ENCODE measurements around the gene GPR146. TPM values are rescaled to one million over a fixed set of nuclear protein-coding genes. Genes with fewer than 3 reads are reported as not detected.

The GPR146 gene
- total RNA-seq, 2 donors from 2014 or later: 13.4 to 18.6 TPM

DNA sequence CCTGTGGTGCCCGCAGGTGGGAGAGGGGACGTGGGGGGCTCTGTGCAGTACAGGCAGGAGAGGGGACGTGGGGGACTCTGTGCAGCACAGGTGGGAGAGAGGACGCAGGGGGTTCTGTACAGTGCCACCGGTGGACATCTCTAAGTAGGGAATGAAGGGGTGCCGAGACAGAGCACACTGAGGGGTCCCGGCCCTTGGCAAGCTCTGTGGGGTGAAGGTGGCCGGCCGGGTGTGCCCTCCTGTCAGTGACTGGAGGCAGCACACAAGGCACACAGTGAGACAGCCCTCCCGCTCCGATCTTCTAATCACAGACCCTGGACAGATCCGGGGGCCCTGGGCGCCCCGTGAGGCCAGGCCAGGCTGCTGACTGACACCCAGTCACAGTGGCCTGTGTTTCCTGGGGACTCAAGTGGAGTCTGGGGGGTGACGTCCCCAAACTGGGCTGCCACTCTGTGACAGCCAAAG lies 11.2 kb downstream of the GPR146 start:
- Histone ChIP-seq H3K4me3 (peak overlapping the region; percentile 32 to 41), H3K4me1 (peaks cover 0 to 72% of the 10 kb centered on the region in 2 donors), H3K36me3 (peaks cover 10% of the 10 kb centered on the region), H3K9me3 (no peaks in the 10 kb centered on the region), H3K27me3 (no peaks in the 10 kb centered on the region), H3K27ac (peak overlapping the region; percentile 65 to 69)
- DNase-seq (ENCODE audit: low spot score): no peak
- TF ChIP-seq, protein P1, sequence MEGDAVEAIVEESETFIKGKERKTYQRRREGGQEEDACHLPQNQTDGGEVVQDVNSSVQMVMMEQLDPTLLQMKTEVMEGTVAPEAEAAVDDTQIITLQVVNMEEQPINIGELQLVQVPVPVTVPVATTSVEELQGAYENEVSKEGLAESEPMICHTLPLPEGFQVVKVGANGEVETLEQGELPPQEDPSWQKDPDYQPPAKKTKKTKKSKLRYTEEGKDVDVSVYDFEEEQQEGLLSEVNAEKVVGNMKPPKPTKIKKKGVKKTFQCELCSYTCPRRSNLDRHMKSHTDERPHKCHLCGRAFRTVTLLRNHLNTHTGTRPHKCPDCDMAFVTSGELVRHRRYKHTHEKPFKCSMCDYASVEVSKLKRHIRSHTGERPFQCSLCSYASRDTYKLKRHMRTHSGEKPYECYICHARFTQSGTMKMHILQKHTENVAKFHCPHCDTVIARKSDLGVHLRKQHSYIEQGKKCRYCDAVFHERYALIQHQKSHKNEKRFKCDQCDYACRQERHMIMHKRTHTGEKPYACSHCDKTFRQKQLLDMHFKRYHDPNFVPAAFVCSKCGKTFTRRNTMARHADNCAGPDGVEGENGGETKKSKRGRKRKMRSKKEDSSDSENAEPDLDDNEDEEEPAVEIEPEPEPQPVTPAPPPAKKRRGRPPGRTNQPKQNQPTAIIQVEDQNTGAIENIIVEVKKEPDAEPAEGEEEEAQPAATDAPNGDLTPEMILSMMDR (IDR thresholded peaks at IDR 0.05): no peak

DNA sequence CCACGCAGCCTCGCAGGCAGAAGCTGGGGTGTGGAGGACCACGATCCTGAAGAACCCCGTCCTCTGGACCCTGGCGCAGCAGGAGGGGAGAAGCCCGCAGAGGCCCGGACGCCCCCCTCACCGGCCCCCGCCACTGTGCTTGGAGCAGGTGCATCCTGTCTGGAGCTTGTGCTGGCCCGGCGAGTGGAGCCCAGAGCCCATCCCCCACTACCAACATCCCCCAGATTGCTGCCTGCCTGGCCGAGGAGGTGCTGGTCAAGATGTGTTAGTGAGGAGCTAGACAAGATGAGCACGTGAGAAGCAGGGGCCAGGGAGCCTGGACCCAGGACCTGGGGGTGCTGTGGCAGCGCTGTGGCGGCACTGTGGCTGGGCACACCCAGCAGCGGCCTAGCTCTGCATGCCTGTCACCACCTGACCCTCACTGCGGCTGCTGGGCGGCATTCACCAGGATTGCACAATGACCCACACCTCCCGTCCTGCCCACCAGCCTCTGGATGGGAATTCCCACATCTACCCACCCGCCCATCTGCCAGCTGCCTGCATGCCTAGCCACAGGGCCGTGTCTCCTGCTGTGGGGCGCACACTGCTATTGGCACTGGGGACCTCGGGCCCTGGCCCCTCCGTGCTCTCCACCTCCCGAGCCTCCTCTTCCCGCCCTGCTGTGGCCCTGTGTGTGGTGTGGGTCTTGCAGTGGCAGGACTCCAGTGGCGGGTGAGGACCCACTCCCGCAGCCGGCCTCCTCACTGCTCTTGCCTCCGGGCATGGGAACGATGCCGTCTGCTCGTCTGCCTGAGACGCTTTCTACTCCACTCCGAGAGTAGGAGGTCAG lies 11.8 kb downstream of the GPR146 start:
- peaks cover 10% of the 10 kb centered on the region for H3K36me3 ChIP-seq
- DNase-seq (ENCODE audit: low spot score): no peak
- TF ChIP-seq, protein P1 (IDR thresholded peaks at IDR 0.05): no peak
- H3K4me3 ChIP-seq: peak overlapping the region; percentile 32 to 41
- no peaks in the 10 kb centered on the region for H3K9me3 ChIP-seq
- peak overlapping the region; percentile 65 to 69 for H3K27ac ChIP-seq
- H3K27me3 ChIP-seq: no peaks in the 10 kb centered on the region
- H3K4me1 ChIP-seq: peaks cover 0 to 72% of the 10 kb centered on the region in 2 donors

DNA sequence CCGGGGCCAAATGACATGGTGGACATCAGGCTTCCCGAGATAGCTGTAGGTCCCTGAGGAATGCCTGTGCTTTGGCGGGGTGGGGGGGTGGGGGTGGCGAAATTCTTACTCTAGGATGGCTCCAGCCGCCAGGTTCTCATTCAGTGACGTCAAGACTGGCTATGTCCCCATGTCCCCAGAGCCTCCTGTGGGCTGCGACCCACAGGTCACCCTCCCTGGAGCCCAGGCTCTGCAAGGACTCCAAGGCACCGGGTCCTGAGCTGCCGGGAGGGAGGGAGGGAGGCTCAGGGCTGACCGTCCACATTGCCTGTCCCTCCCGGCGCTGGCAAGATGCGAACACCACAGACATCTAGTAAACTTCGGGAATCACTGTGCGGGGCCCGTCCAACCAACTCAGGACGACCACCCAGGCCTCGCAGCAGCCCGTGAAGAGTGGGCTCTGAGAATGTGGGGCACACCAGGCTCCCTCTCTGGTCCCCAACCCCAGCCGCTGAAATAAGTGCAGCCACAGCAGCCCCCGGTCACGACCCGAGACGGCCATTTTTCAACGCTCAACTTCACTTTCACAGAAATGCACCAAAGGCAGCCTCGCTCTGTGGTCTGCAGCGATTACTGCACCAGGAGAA lies 12.6 kb downstream of the GPR146 start:
- peak overlapping the region; percentile 65 to 69 for H3K27ac ChIP-seq
- H3K36me3 ChIP-seq: peaks cover 10% of the 10 kb centered on the region
- H3K9me3 ChIP-seq: no peaks in the 10 kb centered on the region
- DNase-seq (ENCODE audit: low spot score): no peak
- H3K4me3 ChIP-seq: no peak overlapping the region
- H3K4me1 ChIP-seq: peaks cover 0 to 68% of the 10 kb centered on the region in 2 donors
- TF ChIP-seq, protein P1 (IDR thresholded peaks at IDR 0.05): no peak
- no peaks in the 10 kb centered on the region for H3K27me3 ChIP-seq

DNA sequence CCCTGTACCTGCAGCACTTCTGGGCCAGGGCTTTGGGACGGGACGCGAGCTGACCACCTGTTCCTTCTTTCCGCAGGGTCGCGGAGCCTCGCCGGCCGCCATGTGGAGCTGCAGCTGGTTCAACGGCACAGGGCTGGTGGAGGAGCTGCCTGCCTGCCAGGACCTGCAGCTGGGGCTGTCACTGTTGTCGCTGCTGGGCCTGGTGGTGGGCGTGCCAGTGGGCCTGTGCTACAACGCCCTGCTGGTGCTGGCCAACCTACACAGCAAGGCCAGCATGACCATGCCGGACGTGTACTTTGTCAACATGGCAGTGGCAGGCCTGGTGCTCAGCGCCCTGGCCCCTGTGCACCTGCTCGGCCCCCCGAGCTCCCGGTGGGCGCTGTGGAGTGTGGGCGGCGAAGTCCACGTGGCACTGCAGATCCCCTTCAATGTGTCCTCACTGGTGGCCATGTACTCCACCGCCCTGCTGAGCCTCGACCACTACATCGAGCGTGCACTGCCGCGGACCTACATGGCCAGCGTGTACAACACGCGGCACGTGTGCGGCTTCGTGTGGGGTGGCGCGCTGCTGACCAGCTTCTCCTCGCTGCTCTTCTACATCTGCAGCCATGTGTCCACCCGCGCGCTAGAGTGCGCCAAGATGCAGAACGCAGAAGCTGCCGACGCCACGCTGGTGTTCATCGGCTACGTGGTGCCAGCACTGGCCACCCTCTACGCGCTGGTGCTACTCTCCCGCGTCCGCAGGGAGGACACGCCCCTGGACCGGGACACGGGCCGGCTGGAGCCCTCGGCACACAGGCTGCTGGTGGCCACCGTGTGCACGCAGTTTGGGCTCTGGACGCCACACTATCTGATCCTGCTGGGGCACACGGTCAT lies 13.3 kb downstream of the GPR146 start:
- Histone ChIP-seq H3K27ac (no peak overlapping the region), H3K36me3 (peaks cover 10% of the 10 kb centered on the region), H3K4me3 (no peak overlapping the region), H3K27me3 (no peaks in the 10 kb centered on the region), H3K4me1 (peaks cover 0 to 61% of the 10 kb centered on the region in 2 donors), H3K9me3 (no peaks in the 10 kb centered on the region)
- no peak for DNase-seq (ENCODE audit: low spot score)
- TF ChIP-seq, protein P1 (IDR thresholded peaks at IDR 0.05): no peak

DNA sequence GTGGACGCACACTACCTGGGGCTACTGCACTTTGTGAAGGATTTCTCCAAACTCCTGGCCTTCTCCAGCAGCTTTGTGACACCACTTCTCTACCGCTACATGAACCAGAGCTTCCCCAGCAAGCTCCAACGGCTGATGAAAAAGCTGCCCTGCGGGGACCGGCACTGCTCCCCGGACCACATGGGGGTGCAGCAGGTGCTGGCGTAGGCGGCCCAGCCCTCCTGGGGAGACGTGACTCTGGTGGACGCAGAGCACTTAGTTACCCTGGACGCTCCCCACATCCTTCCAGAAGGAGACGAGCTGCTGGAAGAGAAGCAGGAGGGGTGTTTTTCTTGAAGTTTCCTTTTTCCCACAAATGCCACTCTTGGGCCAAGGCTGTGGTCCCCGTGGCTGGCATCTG lies 14.0 kb downstream of the GPR146 start:
- TF ChIP-seq, protein P1 (IDR thresholded peaks at IDR 0.05): no peak
- Histone ChIP-seq H3K4me3 (no peak overlapping the region), H3K27me3 (no peaks in the 10 kb centered on the region), H3K9me3 (no peaks in the 10 kb centered on the region), H3K36me3 (peaks cover 10% of the 10 kb centered on the region), H3K27ac (peak overlapping the region; percentile 40 to 64), H3K4me1 (peaks cover 0 to 54% of the 10 kb centered on the region in 2 donors)
- no peak for DNase-seq (ENCODE audit: low spot score)

Data from right atrium auricular region (tissue), 2 donors.